Liver (tissue), 9 donors: Measurements from ENCODE around the gene TLNRD1. TPM values are rescaled to one million over a fixed set of nuclear protein-coding genes. Genes with fewer than 3 reads are reported as not detected.

ENCODE experiments used
- DNase-seq: peaks from one replicate; pipeline ENCODE4 v3.0.0-alpha.2; 2017; ENCODE audit warnings: low spot score
- H3K27ac ChIP-seq, 2 donors: one replicate each; pipeline ENCODE4 v1.7.0; 2013; ENCODE audit warnings: inconsistent platforms in 2 of 2, low read length in 2 of 2, control low read depth in 1 of 2, low read depth in 1 of 2, mild to moderate bottlenecking in 1 of 2
- H3K27me3 ChIP-seq, 4 donors: one replicate each; pipeline versions ENCODE4 v1.6.1 to v1.7.0; 2013; ENCODE audit warnings: low read length in 3 of 4, inconsistent platforms in 1 of 4, mild to moderate bottlenecking in 1 of 4, moderate library complexity in 1 of 4; ENCODE audit not compliant: control insufficient read depth in 4 of 4, insufficient read depth in 4 of 4
- H3K36me3 ChIP-seq, 4 donors: one replicate each; pipeline versions ENCODE4 v1.6.1 to v1.7.0; 2013; ENCODE audit warnings: low read length in 3 of 4, mild to moderate bottlenecking in 3 of 4, low read depth in 1 of 4, moderate library complexity in 1 of 4; ENCODE audit not compliant: control insufficient read depth in 4 of 4, insufficient read depth in 3 of 4
- H3K4me1 ChIP-seq, 4 donors: one replicate each; pipeline versions ENCODE4 v1.6.1 to v1.7.0; 2013; ENCODE audit warnings: low read length in 3 of 4, mild to moderate bottlenecking in 3 of 4, moderate library complexity in 1 of 4; ENCODE audit not compliant: control insufficient read depth in 4 of 4, insufficient read depth in 4 of 4
- H3K4me3 ChIP-seq, 3 donors: one replicate each; pipeline versions ENCODE4 v1.6.1 to v1.7.0; 2013; ENCODE audit warnings: low read length in 3 of 3, control low read depth in 1 of 3, low read depth in 1 of 3, mild to moderate bottlenecking in 1 of 3
- H3K9ac ChIP-seq, 2 donors: one replicate each; pipeline ENCODE4 v1.7.0; 2013; ENCODE audit warnings: low read length in 2 of 2, mild to moderate bottlenecking in 2 of 2, moderate library complexity in 2 of 2, control low read depth in 1 of 2, low read depth in 1 of 2
- H3K9me3 ChIP-seq, 4 donors: one replicate each; pipeline versions ENCODE4 v1.6.1 to v1.7.0; 2013; ENCODE audit warnings: low read length in 3 of 4; ENCODE audit not compliant: control insufficient read depth in 4 of 4
- ATF3 ChIP-seq: IDR thresholded peaks from 2 replicates; pipeline ENCODE4 v1.6.1; 2016; ENCODE audit warnings: antibody characterized with exemption
- CTCF ChIP-seq: fragments of 150-350 bp; IDR thresholded peaks from 2 replicates; pipeline ENCODE4 v1.5.1; 2017; ENCODE audit warnings: improper control_type of control experiment, low read depth, low read length; ENCODE audit not compliant: missing input control
- FOXA1 ChIP-seq: IDR thresholded peaks from 2 replicates; pipeline ENCODE4 v1.6.1; 2016; ENCODE audit warnings: antibody characterized with exemption
- FOXA2 ChIP-seq: IDR thresholded peaks from 2 replicates; pipeline ENCODE4 v1.6.1; 2016; ENCODE audit warnings: antibody characterized with exemption
- GABPA ChIP-seq, 2 donors: IDR thresholded peaks in 1 of 2; conservative IDR thresholded peaks in 1 of 2; 2 replicates each; pipeline ENCODE4 v1.6.1; 2016; ENCODE audit warnings: antibody characterized with exemption in 2 of 2, mild to moderate bottlenecking in 1 of 2, moderate library complexity in 1 of 2
- HNF4A ChIP-seq, 2 donors: conservative IDR thresholded peaks; 2 replicates each; pipeline ENCODE4 v1.6.1; 2016; ENCODE audit warnings: antibody characterized with exemption in 2 of 2, mild to moderate bottlenecking in 2 of 2
- HNF4G ChIP-seq: IDR thresholded peaks from 2 replicates; pipeline ENCODE4 v1.6.1; 2016; ENCODE audit warnings: antibody characterized with exemption
- JUND ChIP-seq, 2 donors: IDR thresholded peaks; 2 replicates each; pipeline ENCODE4 v1.6.1; 2016; ENCODE audit warnings: antibody characterized with exemption in 2 of 2
- MAX ChIP-seq: IDR thresholded peaks from 2 replicates; pipeline ENCODE4 v1.6.1; 2016; ENCODE audit warnings: antibody characterized with exemption
- NR2F2 ChIP-seq: IDR thresholded peaks from 2 replicates; pipeline ENCODE4 v1.6.1; 2016; ENCODE audit warnings: antibody characterized with exemption
- RAD21 ChIP-seq, 2 donors: IDR thresholded peaks; 2 replicates each; pipeline ENCODE4 v1.6.1; 2016; ENCODE audit warnings: antibody characterized with exemption in 2 of 2, mild to moderate bottlenecking in 2 of 2
- RXRA ChIP-seq, 2 donors: IDR thresholded peaks; 2 replicates each; pipeline ENCODE4 v1.6.1; 2017 to 2018; ENCODE audit warnings: antibody characterized with exemption in 2 of 2, mild to moderate bottlenecking in 1 of 2
- SP1 ChIP-seq: IDR thresholded peaks from 2 replicates; pipeline ENCODE4 v1.6.1; 2018; ENCODE audit warnings: antibody characterized with exemption, mild to moderate bottlenecking
- TAF1 ChIP-seq: conservative IDR thresholded peaks from 2 replicates; pipeline ENCODE4 v1.6.1; 2016; ENCODE audit warnings: antibody characterized with exemption, mild to moderate bottlenecking
- YY1 ChIP-seq: IDR thresholded peaks from 2 replicates; pipeline ENCODE4 v1.6.1; 2016; ENCODE audit warnings: antibody characterized with exemption, mild to moderate bottlenecking
- ZBTB33 ChIP-seq: IDR thresholded peaks from 2 replicates; pipeline ENCODE4 v1.6.1; 2016; ENCODE audit warnings: antibody characterized with exemption
- WGBS: extraction: QIAGEN DNeasy Blood & Tissue Kit; methylation state at CpG from one replicate; pipeline ENCODE4 v1.1.7; 2013; 5-methylcytosine and 5-hydroxymethylcytosine counted together
- polyA plus RNA-seq, 2 donors: library from polyadenylated mRNA; stranded (reverse) in 1 of 2; unstranded in 1 of 2; fragments of 200-250 nt in 1 of 2; fragments of >200 nt in 1 of 2; fragmentation: Nextera tagmentation in 1 of 2; extraction: Ambion mirVana in 1 of 2; gene quantifications; one replicate each; pipeline versions ENCODE4 v1.2.1 to v1.2.3, GENCODE V29; 2013 to 2015
- total RNA-seq, 2 donors: library from RNA; depleted of rRNA; stranded (reverse); fragments of >200 nt; gene quantifications; one replicate each; pipeline ENCODE4 v1.2.3, GENCODE V29; 2014
- TF ChIP-seq, protein P1 (sequence below): IDR thresholded peaks from 2 replicates; pipeline ENCODE4 v1.6.1; 2016; ENCODE audit warnings: antibody characterized with exemption, mild to moderate bottlenecking
- donor health status: healthy.
- donor health status: healthy.
- donor health status: healthy.
- donor health status: healthy.
- donor health status: healthy.

TLNRD1 gene
- total and polyA plus RNA-seq, 4 donors: 1.1 to 5.8 (median 3.2) TPM

- WGBS: 99% methylated on average over 2 of the region's 2 CpGs
These were observed 17.5 kb downstream of the TLNRD1 start for GRCh38 chr15:81018197-81018596.

More at GRCh38 chr15:81018197-81018596, 17.5 kb downstream of the TLNRD1 start:
- H3K4me1 ChIP-seq: peaks cover 4 to 14% (median 12%) of the 10 kb centered on the region in 4 donors
- no peak overlapping the region for H3K9ac ChIP-seq
- no peak for TF ChIP-seq YY1
- TF ChIP-seq CTCF: no peak
- TF ChIP-seq ATF3: no peak
- TF ChIP-seq ZBTB33: no peak
- no peak for TF ChIP-seq SP1
- no peak for TF ChIP-seq TAF1
- TF ChIP-seq RXRA (IDR thresholded peaks at IDR 0.05): no peak
- TF ChIP-seq RAD21 (IDR thresholded peaks at IDR 0.05): no peak
- TF ChIP-seq FOXA2: no peak
- TF ChIP-seq NR2F2: no peak
- TF ChIP-seq GABPA (IDR thresholded peaks at IDR 0.05 in 1 of 2, conservative IDR thresholded peaks at IDR 0.05 in 1 of 2): no peak
- no peak for TF ChIP-seq JUND (IDR thresholded peaks at IDR 0.05)
- TF ChIP-seq, protein P1, sequence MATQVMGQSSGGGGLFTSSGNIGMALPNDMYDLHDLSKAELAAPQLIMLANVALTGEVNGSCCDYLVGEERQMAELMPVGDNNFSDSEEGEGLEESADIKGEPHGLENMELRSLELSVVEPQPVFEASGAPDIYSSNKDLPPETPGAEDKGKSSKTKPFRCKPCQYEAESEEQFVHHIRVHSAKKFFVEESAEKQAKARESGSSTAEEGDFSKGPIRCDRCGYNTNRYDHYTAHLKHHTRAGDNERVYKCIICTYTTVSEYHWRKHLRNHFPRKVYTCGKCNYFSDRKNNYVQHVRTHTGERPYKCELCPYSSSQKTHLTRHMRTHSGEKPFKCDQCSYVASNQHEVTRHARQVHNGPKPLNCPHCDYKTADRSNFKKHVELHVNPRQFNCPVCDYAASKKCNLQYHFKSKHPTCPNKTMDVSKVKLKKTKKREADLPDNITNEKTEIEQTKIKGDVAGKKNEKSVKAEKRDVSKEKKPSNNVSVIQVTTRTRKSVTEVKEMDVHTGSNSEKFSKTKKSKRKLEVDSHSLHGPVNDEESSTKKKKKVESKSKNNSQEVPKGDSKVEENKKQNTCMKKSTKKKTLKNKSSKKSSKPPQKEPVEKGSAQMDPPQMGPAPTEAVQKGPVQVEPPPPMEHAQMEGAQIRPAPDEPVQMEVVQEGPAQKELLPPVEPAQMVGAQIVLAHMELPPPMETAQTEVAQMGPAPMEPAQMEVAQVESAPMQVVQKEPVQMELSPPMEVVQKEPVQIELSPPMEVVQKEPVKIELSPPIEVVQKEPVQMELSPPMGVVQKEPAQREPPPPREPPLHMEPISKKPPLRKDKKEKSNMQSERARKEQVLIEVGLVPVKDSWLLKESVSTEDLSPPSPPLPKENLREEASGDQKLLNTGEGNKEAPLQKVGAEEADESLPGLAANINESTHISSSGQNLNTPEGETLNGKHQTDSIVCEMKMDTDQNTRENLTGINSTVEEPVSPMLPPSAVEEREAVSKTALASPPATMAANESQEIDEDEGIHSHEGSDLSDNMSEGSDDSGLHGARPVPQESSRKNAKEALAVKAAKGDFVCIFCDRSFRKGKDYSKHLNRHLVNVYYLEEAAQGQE: no peak
- TF ChIP-seq FOXA1: no peak
- TF ChIP-seq MAX: no peak
- TF ChIP-seq HNF4G: no peak
- TF ChIP-seq HNF4A (conservative IDR thresholded peaks at IDR 0.05): no peak
- no peaks in the 10 kb centered on the region for H3K9me3 ChIP-seq
- H3K36me3 ChIP-seq: no peaks in the 10 kb centered on the region
- no peak for DNase-seq
- H3K27me3 ChIP-seq: no peaks in the 10 kb centered on the region
- H3K4me3 ChIP-seq: no peak overlapping the region
- no peak overlapping the region for H3K27ac ChIP-seq
